Endodermal cell (in vitro differentiated cells): Measurements from ENCODE around the gene SELENOW. TPM values are rescaled to one million over a fixed set of nuclear protein-coding genes. Genes with fewer than 3 reads are reported as not detected.

Experiments used
- DNase-seq: peaks from one replicate; pipeline ENCODE4 v3.0.0-alpha.2; 2017
- H3K27ac ChIP-seq: 2 replicates; pipeline ENCODE4 v1.5.1; 2013; ENCODE audit warnings: mild to moderate bottlenecking, low read depth, low read length, moderate library complexity
- H3K27me3 ChIP-seq: 2 replicates; pipeline ENCODE4 v1.6.1; 2013; ENCODE audit warnings: mild to moderate bottlenecking, low read length, moderate library complexity; ENCODE audit not compliant: insufficient read depth, control insufficient read depth, poor library complexity, severe bottlenecking
- H3K36me3 ChIP-seq: 2 replicates; pipeline ENCODE4 v1.7.0; 2013; ENCODE audit warnings: mild to moderate bottlenecking, low read length, moderate library complexity; ENCODE audit not compliant: control insufficient read depth, insufficient read depth
- H3K4me1 ChIP-seq: one replicate; pipeline ENCODE4 v1.7.0; 2013; ENCODE audit warnings: low read length; ENCODE audit not compliant: control insufficient read depth, insufficient read depth
- H3K4me3 ChIP-seq: 2 replicates; pipeline ENCODE4 v1.5.1; 2013; ENCODE audit warnings: mild to moderate bottlenecking, low read length, moderate library complexity
- H3K9ac ChIP-seq: 2 replicates; pipeline ENCODE4 v1.6.1; 2013; ENCODE audit warnings: mild to moderate bottlenecking, low read length, moderate library complexity; ENCODE audit not compliant: poor library complexity, severe bottlenecking; ENCODE audit errors: extremely low read depth
- H3K9me3 ChIP-seq: 2 replicates; pipeline ENCODE4 v1.6.1; 2013; ENCODE audit warnings: mild to moderate bottlenecking, low read length, moderate library complexity; ENCODE audit not compliant: control insufficient read depth
- H3K27ac Mint-ChIP-seq: 2 replicates; pipeline ENCODE4 v1.8.0; 2020; ENCODE audit warnings: mixed read lengths
- H3K27me3 Mint-ChIP-seq: 2 replicates; pipeline ENCODE4 v1.8.0; 2021; ENCODE audit warnings: mild to moderate bottlenecking, mixed read lengths; ENCODE audit not compliant: insufficient read depth
- H3K36me3 Mint-ChIP-seq: 2 replicates; pipeline ENCODE4 v1.8.0; 2020; ENCODE audit warnings: low read depth, mixed read lengths
- H3K4me1 Mint-ChIP-seq: 2 replicates; pipeline ENCODE4 v1.8.0; 2020; ENCODE audit warnings: mixed read lengths
- H3K4me3 Mint-ChIP-seq: 2 replicates; pipeline ENCODE4 v1.8.0; 2020; ENCODE audit warnings: mild to moderate bottlenecking, moderate library complexity, mixed read lengths
- H3K9me3 Mint-ChIP-seq: 2 replicates; pipeline ENCODE4 v1.8.0; 2020; ENCODE audit warnings: mild to moderate bottlenecking, mixed read lengths
- CTCF ChIP-seq: fragments of 200-600 bp; sonication (generic); conservative IDR thresholded peaks from 2 replicates; pipeline ENCODE4 v1.5.0; 2021; ENCODE audit warnings: antibody characterized with exemption, mild to moderate bottlenecking
- WGBS, 2 experiments: methylation state at CpG; one replicate each; pipeline versions ENCODE4 v1.1.5 to v1.1.7; 2013; ENCODE audit warnings: missing lambda C conversion rate in 2 of 2, mixed read lengths in 1 of 2; ENCODE audit not compliant: insufficient coverage in 1 of 2, insufficient read length in 1 of 2; 5-methylcytosine and 5-hydroxymethylcytosine counted together
- total RNA-seq, 2 donors: library from RNA; stranded (reverse); fragmentation: NEBNext Ultra II Directional in 1 of 2; extraction: Animal tissue kit (Norgen Biotek cat#: 25700) in 1 of 2; gene quantifications; 2 replicates in 1 of 2; 3 replicates in 1 of 2; pipeline ENCODE4 v1.2.1, GENCODE V29; 2021

The SELENOW gene
- total RNA-seq, 2 donors from 2014 or later: 404 to 410 TPM

- no peaks in the 10 kb centered on the region for H3K4me1 ChIP-seq
- Mint-ChIP-seq H3K36me3 (peaks cover 1% of the 10 kb centered on the region), H3K27ac (peak overlapping the region; percentile 71), H3K4me1 (peaks cover 9% of the 10 kb centered on the region), H3K9me3 (no peaks in the 10 kb centered on the region), H3K27me3 (peaks cover 4% of the 10 kb centered on the region), H3K4me3 (peak overlapping the region; percentile 66)
- H3K9ac ChIP-seq: peak overlapping the region; percentile 25
- DNase-seq: peak; percentile 97
- peak overlapping the region; percentile 77 for H3K4me3 ChIP-seq
- 18 to 20% methylated on average over 10 to 30 of the region's 30 CpGs for WGBS, 2 experiments
- TF ChIP-seq CTCF: no peak
- no peaks in the 10 kb centered on the region for H3K36me3 ChIP-seq
- H3K27ac ChIP-seq: no peak overlapping the region
- H3K27me3 ChIP-seq: no peaks in the 10 kb centered on the region
- H3K9me3 ChIP-seq: no peaks in the 10 kb centered on the region
Observed at GRCh38 chr19:47729799-47730520, 48.5 kb upstream of the SELENOW start.

GRCh38 chr19:47730521-47730889 lies 48.0 kb upstream of the SELENOW start:
- no peak for DNase-seq
- H3K27ac ChIP-seq: no peak overlapping the region
- no peaks in the 10 kb centered on the region for H3K4me1 ChIP-seq
- H3K27me3 ChIP-seq: no peaks in the 10 kb centered on the region
- H3K4me3 Mint-ChIP-seq: peak overlapping the region; percentile 66
- no peaks in the 10 kb centered on the region for H3K36me3 ChIP-seq
- no peak overlapping the region for H3K4me3 ChIP-seq
- H3K9me3 Mint-ChIP-seq: no peaks in the 10 kb centered on the region
- peaks cover 9% of the 10 kb centered on the region for H3K4me1 Mint-ChIP-seq
- H3K9ac ChIP-seq: no peak overlapping the region
- TF ChIP-seq CTCF: no peak
- H3K36me3 Mint-ChIP-seq: peaks cover 1% of the 10 kb centered on the region
- no peaks in the 10 kb centered on the region for H3K9me3 ChIP-seq
- peaks cover 4% of the 10 kb centered on the region for H3K27me3 Mint-ChIP-seq
- peak overlapping the region; percentile 5 for H3K27ac Mint-ChIP-seq
- WGBS, 2 experiments: 94% methylated on average over 6 to 8 of the region's 8 CpGs

- Mint-ChIP-seq H3K27ac (no peak overlapping the region), H3K36me3 (peaks cover 1% of the 10 kb centered on the region), H3K27me3 (peaks cover 4% of the 10 kb centered on the region), H3K4me3 (no peak overlapping the region), H3K4me1 (peaks cover 9% of the 10 kb centered on the region), H3K9me3 (no peaks in the 10 kb centered on the region)
- no peaks in the 10 kb centered on the region for H3K27me3 ChIP-seq
- WGBS, 2 experiments: 95 to 100% methylated on average over 4 to 7 of the region's 8 CpGs
- TF ChIP-seq CTCF: no peak
- DNase-seq: no peak
- no peak overlapping the region for H3K9ac ChIP-seq
- H3K36me3 ChIP-seq: no peaks in the 10 kb centered on the region
- H3K9me3 ChIP-seq: no peaks in the 10 kb centered on the region
- no peak overlapping the region for H3K27ac ChIP-seq
- no peak overlapping the region for H3K4me3 ChIP-seq
- no peaks in the 10 kb centered on the region for H3K4me1 ChIP-seq
Observed at GRCh38 chr19:47730910-47731309, 47.6 kb upstream of the SELENOW start.
